Adrenal gland (tissue), 12 donors: Measurements from ENCODE around the gene PTGFRN. TPM values are rescaled to one million over a fixed set of nuclear protein-coding genes. Genes with fewer than 3 reads are reported as not detected.

Source experiments
- DNase-seq, 7 donors: peaks; one replicate each; pipeline ENCODE4 v3.0.0-alpha.2; 2019 to 2020
- H3K27ac ChIP-seq, 5 donors: fragments of 200-600 bp; sonication (generic) in 4 of 5; 1 replicate in 3 of 5; 2 replicates in 2 of 5; pipeline versions ENCODE4 v1.5.1 to v1.8.0; 2016 to 2020; ENCODE audit warnings: mild to moderate bottlenecking in 1 of 5
- H3K27me3 ChIP-seq: fragments of 200-600 bp; 2 replicates; pipeline ENCODE4 v1.8.0; 2021
- H3K36me3 ChIP-seq, 2 donors: fragments of 200-600 bp; replicated peaks in 1 of 2; 1 replicate in 1 of 2; 2 replicates in 1 of 2; pipeline versions ENCODE4 v1.5.1 to v1.8.0; 2018 to 2022
- H3K4me1 ChIP-seq, 2 donors: fragments of 200-600 bp; replicated peaks in 1 of 2; 1 replicate in 1 of 2; 2 replicates in 1 of 2; pipeline versions ENCODE4 v1.5.1 to v1.8.0; 2018 to 2021
- H3K4me3 ChIP-seq, 4 donors: fragments of 200-600 bp; sonication (generic) in 3 of 4; one replicate each; pipeline ENCODE4 v1.5.1; 2016 to 2018
- H3K9me3 ChIP-seq, 3 donors: fragments of 200-600 bp; sonication (generic) in 1 of 3; replicated peaks in 1 of 3; 1 replicate in 2 of 3; 2 replicates in 1 of 3; pipeline versions ENCODE4 v1.5.1 to v1.8.0; 2016 to 2021
- CTCF ChIP-seq, 6 experiments: fragments of 450-650 bp in 4 of 6; fragments of 200-600 bp in 2 of 6; sonication (generic) in 1 of 6; IDR thresholded peaks; 1 replicate in 5 of 6; 2 replicates in 1 of 6; pipeline versions ENCODE4 v1.5.1 to v1.8.0; 2016 to 2021; ENCODE audit warnings: antibody characterized with exemption in 6 of 6, mild to moderate bottlenecking in 2 of 6, moderate library complexity in 1 of 6
- POLR2A ChIP-seq, 2 donors: fragments of 450-650 bp; IDR thresholded peaks; one replicate each; pipeline ENCODE4 v1.6.1; 2017; ENCODE audit warnings: antibody characterized with exemption in 2 of 2, mild to moderate bottlenecking in 2 of 2, moderate library complexity in 1 of 2
- WGBS, 4 donors: extraction: QIAGEN DNeasy Blood & Tissue Kit in 2 of 4; methylation state at CpG; one replicate each; pipeline versions ENCODE4 v1.1.5 to v1.1.7; 2013 to 2017; 5-methylcytosine and 5-hydroxymethylcytosine counted together
- intact Hi-C, 2 donors: fragments of 100-400 bp; cut with DNase I; formaldehyde crosslinking; loops; one replicate each; pipeline versions ENCODE4 v1.14.1 to v1.15.0; 2022 to 2023
- polyA plus RNA-seq, 3 donors: library from polyadenylated mRNA; stranded (reverse); fragments of 200-250 nt in 2 of 3; fragments of 350-450 nt in 1 of 3; fragmentation: Illumina TruSeq in 1 of 3; extraction: RNeasy Lipid Tissue Mini Kit (QIAGEN cat#74804) in 1 of 3; gene quantifications; one replicate each; pipeline ENCODE4 v1.2.3, GENCODE V29; 2013 to 2014
- total RNA-seq, 9 donors: library from RNA; depleted of rRNA in 4 of 9; stranded (reverse); fragments of >200 nt in 4 of 9; fragments of 120-200 nt in 1 of 9; fragmentation: NEBNext Ultra II Directional in 1 of 9; extraction: Animal tissue kit (Norgen Biotek cat#: 25700) in 1 of 9; gene quantifications; one replicate each; pipeline versions ENCODE4 v1.1.0 to v1.2.4, GENCODE V29; 2013 to 2023
- donor health status: healthy with polysubstance abuse.
- donor health status: Bipolar disorder and iron deficiency.
- donor health status: DM: yes; HTN: yes; CAD: no.
- donor health status: DM: no; HTN: no; CAD: no.
- donor health status: DM: no; HTN: no; CAD: no.
- donor health status: DM: yes; HTN: yes; CAD: no.

The PTGFRN gene
- total and polyA plus RNA-seq, 12 donors, result 63.3 to 173 (median 67.4) TPM

DNA sequence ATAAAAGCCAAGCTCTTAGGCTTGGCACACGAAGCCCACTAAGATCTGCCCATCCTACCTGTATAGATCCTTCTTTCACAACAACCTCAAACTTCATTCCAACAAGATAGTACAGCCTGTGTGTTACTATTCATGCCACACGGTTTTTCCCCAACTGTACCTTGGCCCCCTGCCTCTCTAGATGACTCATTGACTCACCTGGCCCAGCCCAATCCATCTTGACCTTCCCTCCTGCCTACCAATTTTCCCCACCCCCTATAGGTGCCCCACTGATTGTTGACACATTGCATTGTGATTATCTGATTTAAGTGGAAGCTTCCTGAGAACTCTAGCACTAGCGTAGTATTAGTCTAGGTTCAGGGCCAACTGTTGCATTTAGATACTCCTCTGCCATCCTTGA lies 89.9 kb downstream of the PTGFRN start:
- H3K36me3 ChIP-seq, result no peaks in the 10 kb centered on the region
- no peak for DNase-seq
- no peaks in the 10 kb centered on the region for H3K27me3 ChIP-seq
- H3K27ac ChIP-seq, result no peak overlapping the region
- TF ChIP-seq CTCF (IDR thresholded peaks at IDR 0.05) (no peak), POLR2A (IDR thresholded peaks at IDR 0.05) (no peak)
- intact Hi-C loops, result no loop called here
- H3K4me1 ChIP-seq, result peaks cover 0 to 10% of the 10 kb centered on the region in 2 donors
- WGBS, 4 donors, result 84 to 88% (median 85%) methylated on average over 3 of the region's 3 CpGs
- H3K4me3 ChIP-seq, result no peak overlapping the region
- H3K9me3 ChIP-seq, result no peaks in the 10 kb centered on the region

GRCh38 chr1:117000142-117000541 lies 90.4 kb downstream of the PTGFRN start:
- H3K27me3 ChIP-seq, result no peaks in the 10 kb centered on the region
- intact Hi-C loops, result no loop called here
- H3K27ac ChIP-seq, result no peak overlapping the region
- no peak overlapping the region for H3K4me3 ChIP-seq
- WGBS, 4 donors, result 89 to 100% (median 94%) methylated on average over 2 of the region's 2 CpGs
- H3K36me3 ChIP-seq, result no peaks in the 10 kb centered on the region
- DNase-seq, result no peak
- peaks cover 0 to 10% of the 10 kb centered on the region in 2 donors for H3K4me1 ChIP-seq
- TF ChIP-seq CTCF (IDR thresholded peaks at IDR 0.05), result no peak
- TF ChIP-seq POLR2A (IDR thresholded peaks at IDR 0.05), result no peak
- H3K9me3 ChIP-seq, result no peaks in the 10 kb centered on the region

- 75 to 89% (median 79%) methylated on average over 3 of the region's 3 CpGs for WGBS, 4 donors
- Histone ChIP-seq H3K9me3 (no peaks in the 10 kb centered on the region), H3K4me3 (no peak within 1 kb of the TSS), H3K27me3 (no peaks in the 10 kb centered on the region), H3K4me1 (peaks cover 0 to 10% of the 10 kb centered on the region in 2 donors), H3K36me3 (no peaks in the 10 kb centered on the region), H3K27ac (no peak within 1 kb of the TSS)
- DNase-seq, result no peak
- intact Hi-C loops, result no loop called here
- no peak for TF ChIP-seq CTCF (IDR thresholded peaks at IDR 0.05)
- no peak for TF ChIP-seq POLR2A (IDR thresholded peaks at IDR 0.05)
Measured at GRCh38 chr1:117001254-117001927, 91.7 kb downstream of the PTGFRN start, which contains the start of gene CD101. TSS of gene CD101 (plus strand) at chr1:117001760. CDS start at chr1:117001818, 58 bp downstream.

DNA sequence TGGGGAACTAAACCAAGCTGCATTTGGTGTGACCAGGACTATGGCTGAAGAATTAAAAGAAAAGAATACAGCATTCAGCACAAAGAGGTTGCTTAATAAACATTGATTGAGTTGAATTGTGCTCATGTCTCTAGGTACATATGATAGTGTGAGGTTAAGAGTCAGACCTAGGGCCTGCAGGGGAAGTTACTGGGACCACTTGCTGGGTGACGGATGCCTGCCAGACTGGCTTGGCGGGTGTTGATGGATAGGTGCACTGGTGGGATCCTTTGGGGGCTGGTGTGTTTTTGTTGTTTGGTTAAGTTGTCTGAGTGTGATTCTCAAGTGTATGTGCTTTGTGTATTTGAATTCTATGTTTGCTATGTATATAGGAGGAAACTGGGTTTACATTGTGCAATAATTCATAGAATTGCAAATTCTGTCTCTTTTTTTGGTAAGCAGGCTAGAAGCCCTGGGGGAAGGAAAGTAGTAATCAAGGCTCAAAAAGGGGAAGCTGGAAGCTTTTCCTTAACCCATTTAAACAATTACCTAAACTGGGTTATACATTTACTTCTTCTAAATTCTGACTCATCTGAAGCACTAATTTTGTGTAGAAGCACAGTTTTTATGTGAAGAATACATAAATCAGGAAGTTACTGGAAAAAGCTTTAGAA lies 93.6 kb downstream of the PTGFRN start:
- no peak for DNase-seq
- H3K9me3 ChIP-seq, result no peaks in the 10 kb centered on the region
- no peak overlapping the region for H3K27ac ChIP-seq
- intact Hi-C loops, result no loop called here
- WGBS, 4 donors, result 78 to 89% (median 88%) methylated on average over 2 of the region's 2 CpGs
- TF ChIP-seq POLR2A (IDR thresholded peaks at IDR 0.05) (no peak), CTCF (IDR thresholded peaks at IDR 0.05) (no peak)
- no peak overlapping the region for H3K4me3 ChIP-seq
- H3K4me1 ChIP-seq, result no peaks in the 10 kb centered on the region
- H3K27me3 ChIP-seq, result no peaks in the 10 kb centered on the region
- no peaks in the 10 kb centered on the region for H3K36me3 ChIP-seq
